Smooth muscle cell (in vitro differentiated cells): ENCODE data around the gene MS4A10. TPM values are rescaled to one million over a fixed set of nuclear protein-coding genes. Genes with fewer than 3 reads are reported as not detected.

ENCODE experiments used
- DNase-seq: peaks from one replicate; lab custom pipeline; 2025; ENCODE audit not compliant: unreplicated experiment; lab: John Stamatoyannopoulos, UW
- H2AFZ ChIP-seq: fragments of 200-600 bp; sonication (generic); 2 replicates; pipeline ENCODE4 v1.6.0; 2016; ENCODE audit warnings: antibody characterized with exemption, low read depth, mild to moderate bottlenecking
- H3F3A ChIP-seq: fragments of 200-600 bp; sonication (generic); 2 replicates; pipeline ENCODE4 v1.6.0; 2017; ENCODE audit warnings: antibody characterized with exemption, low read depth
- H3K27ac ChIP-seq: fragments of 200-600 bp; sonication (generic); 2 replicates; pipeline ENCODE4 v1.5.1; 2016; ENCODE audit warnings: low read depth, mild to moderate bottlenecking
- H3K27me3 ChIP-seq: fragments of 200-600 bp; sonication (generic); 2 replicates; pipeline ENCODE4 v1.6.1; 2016; ENCODE audit warnings: low read depth, mild to moderate bottlenecking
- H3K36me3 ChIP-seq: fragments of 200-600 bp; sonication (generic); 2 replicates; pipeline ENCODE4 v1.5.1; 2016; ENCODE audit warnings: low read depth
- H3K4me1 ChIP-seq: fragments of 200-600 bp; sonication (generic); 2 replicates; pipeline ENCODE4 v1.5.1; 2016; ENCODE audit warnings: low read depth
- H3K4me2 ChIP-seq: fragments of 200-600 bp; sonication (generic); 2 replicates; pipeline ENCODE4 v1.6.0; 2016; ENCODE audit warnings: mild to moderate bottlenecking
- H3K4me3 ChIP-seq: fragments of 200-600 bp; sonication (generic); 2 replicates; pipeline ENCODE4 v1.5.1; 2016; ENCODE audit warnings: mild to moderate bottlenecking
- H3K79me2 ChIP-seq: fragments of 200-600 bp; sonication (generic); 2 replicates; pipeline ENCODE4 v1.6.0; 2016; ENCODE audit warnings: low read depth, mild to moderate bottlenecking
- H3K9ac ChIP-seq: fragments of 200-600 bp; sonication (generic); 2 replicates; pipeline ENCODE4 v1.6.0; 2016; ENCODE audit warnings: low read depth
- H3K9me3 ChIP-seq: fragments of 200-600 bp; sonication (generic); replicated peaks from 2 replicates; pipeline ENCODE4 v1.5.1; 2016; ENCODE audit warnings: low read depth
- H4K20me1 ChIP-seq: fragments of 200-600 bp; sonication (generic); 2 replicates; pipeline ENCODE4 v1.6.0; 2016; ENCODE audit warnings: low read depth
- WGBS: methylation state at CpG from one replicate; pipeline ENCODE4 v1.1.7; 2016; ENCODE audit warnings: low lambda C conversion rate; 5-methylcytosine and 5-hydroxymethylcytosine counted together
- polyA plus RNA-seq: library from polyadenylated mRNA; unstranded; fragments of >200 nt; fragmentation: Nextera tagmentation; extraction: Ambion mirVana; gene quantifications from 2 replicates; pipeline ENCODE4 v1.2.1, GENCODE V29; 2016
- total RNA-seq: library from RNA; depleted of rRNA; stranded (reverse); fragments of >200 nt; gene quantifications from 2 replicates; pipeline ENCODE4 v1.2.3, GENCODE V29; 2014
- TF ChIP-seq, protein P1 (sequence below): fragments of 200-600 bp; sonication (generic); IDR thresholded peaks from 2 replicates; pipeline ENCODE4 v1.5.1; 2017; ENCODE audit warnings: borderline replicate concordance, mild to moderate bottlenecking, antibody characterized with exemption; ENCODE audit not compliant: insufficient read depth, poor library complexity, severe bottlenecking

The MS4A10 gene
- total and polyA plus RNA-seq, 2 experiments from 2014 or later: not detected

DNA sequence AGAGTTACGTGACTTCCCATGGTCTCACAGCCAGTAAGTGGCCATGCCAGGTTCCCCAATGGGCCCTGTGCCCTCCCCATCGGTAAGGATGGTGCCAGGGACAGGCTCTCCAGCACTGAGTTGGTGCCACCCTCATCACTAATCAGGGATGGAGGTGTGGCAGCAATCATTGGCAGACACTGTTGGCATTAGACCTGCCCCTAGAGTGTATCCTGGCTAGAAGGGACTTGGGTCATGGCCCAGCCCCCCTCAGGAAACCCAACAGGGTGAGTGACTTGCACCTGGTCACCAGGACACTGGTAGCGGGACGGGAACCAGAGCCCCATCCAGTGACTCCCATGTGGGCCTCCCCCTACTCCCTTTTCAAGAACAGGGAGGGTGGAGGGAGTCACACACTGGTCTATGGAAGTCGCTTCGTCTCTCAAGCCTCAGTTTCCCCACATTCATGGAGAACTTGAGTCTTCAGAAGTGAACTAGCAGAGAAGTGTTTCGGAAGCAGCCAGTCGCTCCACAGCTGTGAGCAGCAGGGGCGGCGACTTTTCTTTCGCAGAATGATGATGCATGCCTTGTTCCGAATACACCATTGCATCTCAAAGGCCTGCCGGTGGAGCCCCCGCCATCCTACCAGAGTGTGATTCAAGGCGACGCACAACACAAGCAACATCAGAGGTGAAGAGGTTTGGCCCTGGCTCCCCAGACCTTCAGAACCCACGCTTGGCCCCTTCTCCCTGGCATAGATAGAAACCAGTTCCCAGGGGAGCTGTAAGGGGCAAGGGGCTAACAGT lies 12.9 kb downstream of the MS4A10 start:
- no peaks in the 10 kb centered on the region for H3K36me3 ChIP-seq
- H3K27me3 ChIP-seq: peaks cover 10% of the 10 kb centered on the region
- H3K79me2 ChIP-seq: no peaks in the 10 kb centered on the region
- H3K27ac ChIP-seq: no peak overlapping the region
- no peaks in the 10 kb centered on the region for H3K4me1 ChIP-seq
- no peaks in the 10 kb centered on the region for H3K9me3 ChIP-seq
- H3K9ac ChIP-seq: no peak overlapping the region
- H3K4me3 ChIP-seq: no peak overlapping the region
- 83% methylated on average over 17 of the region's 17 CpGs for WGBS
- DNase-seq: no peak
- no peak overlapping the region for H2AFZ ChIP-seq
- H3K4me2 ChIP-seq: no peak overlapping the region
- TF ChIP-seq, protein P1, sequence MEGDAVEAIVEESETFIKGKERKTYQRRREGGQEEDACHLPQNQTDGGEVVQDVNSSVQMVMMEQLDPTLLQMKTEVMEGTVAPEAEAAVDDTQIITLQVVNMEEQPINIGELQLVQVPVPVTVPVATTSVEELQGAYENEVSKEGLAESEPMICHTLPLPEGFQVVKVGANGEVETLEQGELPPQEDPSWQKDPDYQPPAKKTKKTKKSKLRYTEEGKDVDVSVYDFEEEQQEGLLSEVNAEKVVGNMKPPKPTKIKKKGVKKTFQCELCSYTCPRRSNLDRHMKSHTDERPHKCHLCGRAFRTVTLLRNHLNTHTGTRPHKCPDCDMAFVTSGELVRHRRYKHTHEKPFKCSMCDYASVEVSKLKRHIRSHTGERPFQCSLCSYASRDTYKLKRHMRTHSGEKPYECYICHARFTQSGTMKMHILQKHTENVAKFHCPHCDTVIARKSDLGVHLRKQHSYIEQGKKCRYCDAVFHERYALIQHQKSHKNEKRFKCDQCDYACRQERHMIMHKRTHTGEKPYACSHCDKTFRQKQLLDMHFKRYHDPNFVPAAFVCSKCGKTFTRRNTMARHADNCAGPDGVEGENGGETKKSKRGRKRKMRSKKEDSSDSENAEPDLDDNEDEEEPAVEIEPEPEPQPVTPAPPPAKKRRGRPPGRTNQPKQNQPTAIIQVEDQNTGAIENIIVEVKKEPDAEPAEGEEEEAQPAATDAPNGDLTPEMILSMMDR: no peak
- no peaks in the 10 kb centered on the region for H3F3A ChIP-seq
- H4K20me1 ChIP-seq: no peaks in the 10 kb centered on the region

DNA sequence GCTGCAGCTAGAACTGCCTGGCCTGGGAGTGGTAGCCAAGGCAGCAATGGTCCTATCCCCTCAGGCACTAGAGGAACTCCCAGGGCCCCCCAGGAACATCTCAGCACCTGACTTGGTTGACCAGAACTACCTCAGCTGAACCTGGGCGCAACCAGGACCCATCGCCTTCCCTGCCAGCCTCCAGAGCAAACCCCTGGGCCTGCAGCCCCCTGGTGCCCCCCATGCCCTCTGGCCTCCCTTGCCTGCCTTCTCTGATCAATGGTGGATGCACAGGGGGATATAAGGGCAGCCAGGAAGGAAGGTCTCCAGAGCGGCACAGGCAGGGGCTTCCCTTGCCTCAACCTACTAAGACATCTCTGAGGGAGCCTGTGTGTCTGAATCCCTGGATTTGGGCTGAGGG lies 13.5 kb downstream of the MS4A10 start:
- no peak for DNase-seq
- no peak overlapping the region for H3K4me2 ChIP-seq
- 84% methylated on average over 3 of the region's 3 CpGs for WGBS
- no peaks in the 10 kb centered on the region for H3K4me1 ChIP-seq
- H3K27ac ChIP-seq: no peak overlapping the region
- H3K79me2 ChIP-seq: no peaks in the 10 kb centered on the region
- TF ChIP-seq, protein P1: no peak
- no peaks in the 10 kb centered on the region for H3K36me3 ChIP-seq
- H3K27me3 ChIP-seq: peaks cover 10% of the 10 kb centered on the region
- no peaks in the 10 kb centered on the region for H3K9me3 ChIP-seq
- no peak overlapping the region for H3K9ac ChIP-seq
- no peaks in the 10 kb centered on the region for H3F3A ChIP-seq
- no peak overlapping the region for H2AFZ ChIP-seq
- H4K20me1 ChIP-seq: no peaks in the 10 kb centered on the region
- no peak overlapping the region for H3K4me3 ChIP-seq

DNA sequence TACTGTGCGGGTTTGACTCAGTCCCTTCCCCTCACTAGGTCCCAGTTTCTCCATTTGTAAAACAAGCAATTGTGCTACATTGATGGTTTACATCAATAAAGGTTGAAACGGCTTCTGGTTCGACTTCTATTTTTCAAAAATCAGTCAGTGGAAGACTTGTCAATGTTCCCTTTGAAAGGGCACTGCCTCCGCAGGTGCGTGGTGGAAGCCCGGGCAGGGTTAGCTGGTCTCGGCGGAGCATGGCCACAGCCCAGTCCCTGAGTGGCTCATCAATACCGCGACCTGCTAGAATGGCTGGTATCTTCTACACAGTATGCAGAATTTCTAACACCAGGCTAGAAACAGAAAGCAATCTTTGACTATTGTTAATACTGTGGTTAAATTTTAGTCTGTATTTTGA lies 16.1 kb downstream of the MS4A10 start:
- Histone ChIP-seq H3K9me3 (no peaks in the 10 kb centered on the region), H4K20me1 (no peaks in the 10 kb centered on the region), H3K4me1 (no peaks in the 10 kb centered on the region), H3K27ac (no peak overlapping the region), H3K79me2 (no peaks in the 10 kb centered on the region), H3K4me3 (no peak overlapping the region), H3K4me2 (no peak overlapping the region), H3K36me3 (no peaks in the 10 kb centered on the region), H3K27me3 (peaks cover 10% of the 10 kb centered on the region), H2AFZ (no peak overlapping the region), H3F3A (no peaks in the 10 kb centered on the region), H3K9ac (no peak overlapping the region)
- WGBS: 88% methylated on average over 10 of the region's 10 CpGs
- TF ChIP-seq, protein P1: no peak
- no peak for DNase-seq

DNA sequence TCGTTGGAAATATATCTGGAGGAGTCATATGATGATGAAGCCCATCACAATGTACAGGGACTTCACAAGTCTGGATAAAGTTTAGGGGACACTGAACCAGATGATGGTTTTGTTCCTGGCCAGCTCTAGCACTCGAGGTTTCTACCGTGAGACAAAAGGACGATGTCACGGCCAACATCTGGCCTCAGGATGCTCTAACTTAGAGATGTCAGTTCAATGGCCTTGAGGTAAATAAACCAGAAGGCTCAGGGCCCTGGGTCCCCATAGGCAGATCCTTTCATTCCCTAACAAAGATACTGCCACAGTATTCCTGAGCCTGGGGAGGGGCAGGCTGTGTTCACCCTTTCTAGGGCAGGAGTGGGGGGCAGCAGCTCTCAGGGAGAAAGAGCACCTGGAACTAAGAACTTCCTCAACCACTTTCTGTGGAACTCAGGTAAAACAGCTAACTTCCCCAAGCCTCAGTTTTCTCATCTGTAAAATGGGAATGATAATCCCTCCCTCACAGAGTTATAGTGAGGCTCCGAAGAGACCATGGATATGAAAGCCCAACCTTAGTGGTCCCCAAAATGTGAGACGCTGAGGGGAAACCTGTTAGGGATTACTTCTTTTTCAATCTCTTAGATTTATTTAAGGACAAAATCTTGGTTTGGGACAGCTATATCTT lies 18.3 kb downstream of the MS4A10 start:
- Histone ChIP-seq H3K4me3 (no peak overlapping the region), H2AFZ (no peak overlapping the region), H3K9me3 (no peaks in the 10 kb centered on the region), H3K79me2 (no peaks in the 10 kb centered on the region), H3K27ac (no peak overlapping the region), H3K36me3 (no peaks in the 10 kb centered on the region), H3K4me2 (no peak overlapping the region), H4K20me1 (no peaks in the 10 kb centered on the region), H3F3A (no peaks in the 10 kb centered on the region), H3K4me1 (no peaks in the 10 kb centered on the region), H3K27me3 (peaks cover 10% of the 10 kb centered on the region), H3K9ac (no peak overlapping the region)
- WGBS: 84% methylated on average over 7 of the region's 7 CpGs
- DNase-seq: no peak
- TF ChIP-seq, protein P1: no peak
